H1 (cell line): ENCODE measurements around the gene RNU6-7. TPM values are rescaled to one million over a fixed set of nuclear protein-coding genes. Genes with fewer than 3 reads are reported as not detected.

Experiments
- CBX5 ChIP-seq: fragments of 300-800, 300-1000 bp; sonication (generic); IDR thresholded peaks from 2 replicates; pipeline ENCODE4 v1.7.1; 2016; ENCODE audit warnings: antibody characterized with exemption, low read length, low read depth
- MAFK ChIP-seq: IDR thresholded peaks from 2 replicates; pipeline ENCODE4 v1.6.1; 2012; ENCODE audit warnings: low read depth, mild to moderate bottlenecking, improper control_type of control experiment, low read length
- SIRT6 ChIP-seq: IDR thresholded peaks from one replicate; pipeline ENCODE4 v1.7.1; 2012; ENCODE audit warnings: low read length, inconsistent platforms
- SRF ChIP-seq: IDR thresholded peaks from 2 replicates; pipeline ENCODE4 v1.6.1; 2011; ENCODE audit warnings: mild to moderate bottlenecking, low read depth, low read length, moderate library complexity
- YY1 ChIP-seq: IDR thresholded peaks from 2 replicates; pipeline ENCODE4 v1.6.1; 2011; ENCODE audit warnings: low read depth, mild to moderate bottlenecking, low read length
- polyA plus RNA-seq, 7 experiments: library from polyadenylated mRNA; depleted of rRNA in 3 of 7; stranded (reverse) in 5 of 7; unstranded in 2 of 7; fragments of >200 nt in 5 of 7; fragments of 200-250 nt in 2 of 7; gene quantifications; 1 replicate in 5 of 7; 2 replicates in 1 of 7; 4 replicates in 1 of 7; pipeline versions ENCODE4 v1.2.1 to v1.2.3, GENCODE V29; 2011 to 2013; ENCODE audit warnings: missing spikeins in 2 of 7, mixed read lengths in 2 of 7
- total RNA-seq: library from RNA; stranded (reverse); fragmentation: NEBNext Ultra II Directional; extraction: Animal tissue kit (Norgen Biotek cat#: 25700); gene quantifications from 2 replicates; pipeline ENCODE4 v1.2.1, GENCODE V29; 2021

Gene RNU6-7
- total and polyA plus RNA-seq, 2 of the 8 experiments (the other 6 are each of a cell fraction or from before 2014, with no cell fraction given), result not detected

GRCh38 chr14:32192712-32193373 lies 9.0 kb upstream of the RNU6-7 start (continued):
- TF ChIP-seq YY1 (no peak), SIRT6 (no peak), CBX5 (no peak), SRF (no peak), MAFK (no peak)
